Lower lobe of right lung (tissue), 2 donors: ENCODE data around the gene CCDC146. TPM values are rescaled to one million over a fixed set of nuclear protein-coding genes. Genes with fewer than 3 reads are reported as not detected.

Experiments used
- ATAC-seq, 2 donors: fragments of 200-7000 bp; cut with Tn5 transposase; one replicate each; pipeline ENCODE4 v1.9.1; 2020 to 2022; ENCODE audit warnings: mild to moderate bottlenecking in 2 of 2, moderate library complexity in 2 of 2
- DNase-seq: peaks from one replicate; pipeline ENCODE4 v3.0.0-alpha.2; 2020
- H3K27ac ChIP-seq: fragments of 200-600 bp; one replicate; pipeline ENCODE4 v1.8.0; 2022
- H3K27me3 ChIP-seq: fragments of 200-600 bp; one replicate; pipeline ENCODE4 v1.8.0; 2022; ENCODE audit warnings: low read depth
- H3K36me3 ChIP-seq: fragments of 200-600 bp; one replicate; pipeline ENCODE4 v1.8.0; 2022; ENCODE audit warnings: mild to moderate bottlenecking
- H3K4me1 ChIP-seq: fragments of 200-600 bp; one replicate; pipeline ENCODE4 v1.8.0; 2022
- H3K4me3 ChIP-seq: fragments of 200-600 bp; one replicate; pipeline ENCODE4 v1.8.0; 2022; ENCODE audit warnings: mild to moderate bottlenecking
- H3K9me3 ChIP-seq: fragments of 200-600 bp; one replicate; pipeline ENCODE4 v1.8.0; 2022
- CTCF ChIP-seq: fragments of 200-600 bp; IDR thresholded peaks from one replicate; pipeline ENCODE4 v1.8.0; 2022; ENCODE audit warnings: antibody characterized with exemption, mild to moderate bottlenecking
- intact Hi-C: fragments of 100-400 bp; cut with DNase I; formaldehyde crosslinking; loops from one replicate; pipeline ENCODE4 v1.11.0; 2022
- total RNA-seq: library from RNA; stranded (reverse); fragmentation: NEBNext Ultra II Directional; extraction: Animal tissue kit (Norgen Biotek cat#: 25700); gene quantifications from one replicate; pipeline ENCODE4 v1.2.1, GENCODE V29; 2021
- donor health status: DM: no; HTN: yes; CAD: no; lungs with severe emphysema.

CCDC146 gene
- total RNA-seq, 1 donor from 2014 or later: 17.3 TPM

- TF ChIP-seq CTCF: no peak
- Histone ChIP-seq H3K9me3 (no peaks in the 10 kb centered on the region), H3K27me3 (no peaks in the 10 kb centered on the region), H3K36me3 (no peaks in the 10 kb centered on the region), H3K4me1 (peaks cover 16% of the 10 kb centered on the region), H3K27ac (no peak overlapping the region), H3K4me3 (no peak overlapping the region)
- intact Hi-C loops: no loop called here
- ATAC-seq (peak in 1 of 2 donors; percentile 67), DNase-seq (no peak)
These were observed 66.5 kb downstream of the CCDC146 start for GRCh38 chr7:77188731-77189437.

- peak overlapping the region; percentile 52 for H3K4me3 ChIP-seq
- intact Hi-C loops: no loop called here
- H3K9me3 ChIP-seq: no peaks in the 10 kb centered on the region
- no peaks in the 10 kb centered on the region for H3K36me3 ChIP-seq
- H3K27ac ChIP-seq: no peak overlapping the region
- DNase-seq (no peak), ATAC-seq (no peak)
- H3K27me3 ChIP-seq: no peaks in the 10 kb centered on the region
- peaks cover 10% of the 10 kb centered on the region for H3K4me1 ChIP-seq
- no peak for TF ChIP-seq CTCF
These were observed 74.7 kb downstream of the CCDC146 start for GRCh38 chr7:77197141-77197540.

- peak; percentile 58 for DNase-seq
- Histone ChIP-seq H3K27me3 (no peaks in the 10 kb centered on the region), H3K4me3 (peak within 1 kb of the TSS; percentile 52), H3K27ac (peak within 1 kb of the TSS; percentile 50), H3K4me1 (no peaks in the 10 kb centered on the region), H3K36me3 (no peaks in the 10 kb centered on the region), H3K9me3 (no peaks in the 10 kb centered on the region)
- peak; percentile 81 to 88 for ATAC-seq
- TF ChIP-seq CTCF: no peak
- intact Hi-C loops: no loop called here
These were observed 76.9 kb downstream of the CCDC146 start, which contains the start of gene FGL2 for GRCh38 chr7:77199013-77199966. TSS of gene FGL2 (minus strand) at chr7:77199819. CDS start at chr7:77199793, 26 bp downstream.

GRCh38 chr7:77200542-77200941 lies 78.1 kb downstream of the CCDC146 start:
- Histone ChIP-seq H3K9me3 (no peaks in the 10 kb centered on the region), H3K27ac (no peak overlapping the region), H3K36me3 (no peaks in the 10 kb centered on the region), H3K4me3 (no peak overlapping the region), H3K27me3 (no peaks in the 10 kb centered on the region), H3K4me1 (no peaks in the 10 kb centered on the region)
- no peak for ATAC-seq
- DNase-seq: no peak
- no peak for TF ChIP-seq CTCF
- intact Hi-C loops: no loop called here

GRCh38 chr7:77202481-77202976 lies 80.1 kb downstream of the CCDC146 start:
- intact Hi-C loops: no loop called here
- Histone ChIP-seq H3K36me3 (no peaks in the 10 kb centered on the region), H3K4me1 (no peaks in the 10 kb centered on the region), H3K9me3 (no peaks in the 10 kb centered on the region), H3K27me3 (no peaks in the 10 kb centered on the region), H3K27ac (no peak overlapping the region), H3K4me3 (no peak overlapping the region)
- TF ChIP-seq CTCF: no peak
- DNase-seq: no peak
- ATAC-seq: no peak
